ENCODE data around the gene GRIK4.
"Not testable (repeated sequence)": the region's sequence is repeated elsewhere in the genome, so short reads cannot be mapped to it uniquely, and the experiment has no call there.

The GRIK4 gene

DNA sequence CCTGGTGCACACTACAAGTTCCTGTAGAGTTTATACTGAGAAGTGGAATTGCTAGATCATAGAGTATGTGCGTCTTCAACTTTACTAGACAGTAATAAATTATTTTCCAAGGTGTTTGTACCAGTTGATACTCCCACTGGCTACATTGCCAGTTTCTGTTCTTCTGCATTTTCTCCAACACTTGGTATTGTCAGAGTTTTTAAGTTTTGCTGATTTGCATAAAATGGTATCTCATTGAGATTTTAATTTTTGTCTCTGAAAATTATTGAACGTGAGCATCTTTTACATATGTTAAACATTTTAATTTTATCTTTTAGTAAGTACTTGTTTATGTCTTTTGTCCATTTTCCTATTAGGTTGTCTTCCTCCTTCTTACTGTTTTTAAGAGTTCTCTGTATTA, 519.6 kb downstream of the GRIK4 start:
- DNase-seq, result no peak

DNA sequence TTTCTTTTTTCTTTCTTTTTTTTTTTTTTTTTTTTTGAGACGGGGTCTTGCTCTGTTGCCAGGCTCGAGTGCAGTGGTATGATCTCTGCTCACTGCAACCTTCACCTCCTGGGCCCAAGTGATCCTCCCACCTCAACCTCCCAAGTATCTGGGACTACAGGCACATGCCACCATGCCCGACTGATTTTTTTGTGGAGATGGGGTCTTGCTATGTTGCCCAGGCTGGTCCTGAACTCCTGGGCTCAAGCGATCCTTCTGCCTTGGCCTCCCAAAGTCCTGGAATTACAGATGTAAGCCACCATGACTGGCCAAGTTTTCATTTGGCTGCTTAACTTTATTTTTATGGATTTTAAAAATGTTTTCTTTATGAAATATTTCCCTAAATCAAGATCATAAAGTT, 520.1 kb downstream of the GRIK4 start:
- not testable (repeated sequence) for DNase-seq

DNA sequence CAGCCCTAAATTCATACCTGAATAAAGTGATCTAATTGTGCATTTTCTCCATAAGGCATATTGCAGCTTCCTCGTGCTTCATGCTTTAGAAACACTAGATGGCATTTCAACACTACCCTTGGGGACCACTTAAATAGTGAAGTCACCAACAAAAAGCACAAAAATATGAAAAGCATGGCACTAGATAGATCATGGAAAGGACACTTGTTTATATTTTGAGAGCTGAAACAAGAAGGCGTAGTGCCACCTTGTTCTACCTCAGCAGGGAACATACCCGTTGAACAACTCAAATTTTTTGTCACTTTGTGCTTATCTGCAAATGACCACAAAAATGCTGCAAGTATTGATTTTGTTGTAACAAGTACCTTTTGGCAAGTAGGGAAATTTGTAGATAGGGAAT, 521.0 kb downstream of the GRIK4 start:
- peak; percentile 28 for DNase-seq

DNA sequence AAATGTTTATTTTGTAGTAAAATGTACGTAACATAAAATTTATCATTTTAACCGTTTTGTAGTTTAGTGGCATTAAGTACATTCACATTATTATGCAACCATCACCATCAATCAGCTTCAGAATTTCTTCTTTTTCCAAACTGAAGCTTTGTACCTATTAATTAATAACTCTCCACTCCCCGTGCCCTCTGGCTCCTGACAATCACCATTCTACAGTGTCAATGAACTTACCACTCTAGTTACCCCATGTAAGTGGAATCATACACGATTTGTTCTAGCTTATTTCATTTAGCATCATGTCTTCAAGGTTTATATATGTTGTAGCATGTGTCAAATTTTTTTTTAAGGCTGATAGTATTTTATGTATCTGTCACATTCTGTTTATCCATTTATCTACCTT, 522.1 kb downstream of the GRIK4 start:
- DNase-seq, result no peak

DNA sequence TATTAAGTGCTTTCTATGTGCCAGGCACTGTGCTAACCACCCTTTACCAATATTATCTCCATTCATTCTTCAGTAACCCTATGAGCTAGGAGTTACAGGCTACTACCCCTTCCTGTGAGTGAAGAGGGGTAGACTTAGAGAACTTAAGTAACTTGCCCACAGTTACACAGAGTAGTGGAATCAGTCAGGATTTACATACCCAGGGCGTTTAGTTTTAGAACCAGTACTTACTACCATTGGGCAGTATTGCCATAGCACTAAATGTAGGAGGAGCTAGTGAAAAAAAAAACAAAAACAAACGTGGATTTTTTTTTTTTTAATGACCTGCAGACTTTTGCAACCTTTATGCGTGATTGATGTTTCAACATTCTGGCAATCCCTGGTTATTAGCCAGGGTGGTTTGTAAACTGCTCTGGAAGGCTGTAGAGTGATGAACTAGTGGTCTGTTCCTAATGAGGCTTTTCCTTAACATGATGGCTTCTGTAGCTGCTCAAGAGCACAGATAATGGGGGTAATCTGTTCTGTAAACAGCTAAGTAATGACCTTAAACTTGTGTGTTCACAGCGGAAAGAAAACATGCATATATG, 523.7 kb downstream of the GRIK4 start:
- DNase-seq, result peak; percentile 40

DNA sequence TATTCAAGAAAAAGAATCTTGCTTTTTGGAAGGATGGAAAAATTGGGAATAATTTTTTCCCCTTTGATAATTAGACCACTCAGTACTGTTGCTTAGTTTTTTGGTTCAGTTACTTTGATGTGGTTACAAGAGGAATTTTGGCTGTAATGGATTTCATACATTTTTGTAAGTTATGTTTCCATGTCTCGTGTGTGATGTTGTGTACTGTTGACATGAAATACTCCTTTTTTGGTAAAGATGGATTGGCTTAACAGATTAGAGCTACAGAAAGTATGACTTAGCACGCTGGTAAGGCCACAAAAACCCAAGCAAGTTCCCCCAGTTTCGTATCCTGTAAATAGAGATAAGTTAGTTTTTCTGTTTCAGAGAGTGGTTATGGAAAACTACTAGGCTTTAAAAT, 524.2 kb downstream of the GRIK4 start:
- DNase-seq, result no peak

DNA sequence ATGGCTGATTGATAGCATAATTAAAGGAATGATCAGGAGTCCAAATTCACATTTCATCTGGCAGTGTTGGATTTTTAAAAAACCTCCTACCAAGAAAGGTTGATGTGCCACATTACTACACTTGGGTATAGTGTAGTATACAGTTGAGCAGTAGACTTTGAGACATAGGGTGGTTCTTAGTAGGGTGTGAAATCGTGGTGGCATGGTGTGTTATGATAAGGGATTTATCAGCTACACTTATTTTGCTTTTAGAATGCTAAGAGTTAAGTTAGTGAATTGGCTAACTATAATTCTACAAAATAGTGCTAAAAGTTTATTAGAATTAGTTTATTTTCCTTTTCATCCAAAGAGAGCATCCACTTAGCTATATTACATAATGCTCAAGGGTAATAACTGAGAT, 525.5 kb downstream of the GRIK4 start:
- DNase-seq, result no peak
